Measurements from ENCODE around the gene CTDSP1. TPM values are rescaled to one million over a fixed set of nuclear protein-coding genes. Genes with fewer than 3 reads are reported as not detected.
A peak's percentile ranks its signal among the peaks of the same experiment; 100 is the strongest.

The CTDSP1 gene
- total and polyA plus RNA-seq, 9 donors, result 38.6 to 211 (median 158) TPM

DNA sequence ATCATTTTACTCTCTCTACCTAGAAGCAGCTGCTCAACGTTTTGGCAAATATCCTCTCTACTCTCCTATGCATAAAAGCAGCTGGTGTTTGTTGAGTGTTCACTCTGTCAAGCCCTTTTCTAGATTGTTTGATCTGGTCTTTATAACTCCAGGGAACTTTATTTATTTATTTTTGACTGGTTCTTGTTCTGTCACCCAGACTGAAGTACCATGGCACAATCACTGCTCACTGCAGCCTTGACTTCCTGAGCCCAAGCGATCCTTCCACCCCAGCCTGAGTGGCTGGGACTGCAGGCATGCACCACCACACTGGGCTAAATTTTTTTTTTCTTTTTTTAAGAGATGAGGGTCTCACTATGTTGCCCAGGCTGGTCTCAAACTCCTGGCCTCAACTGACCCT, 30.3 kb upstream of the CTDSP1 start:
- intact Hi-C loops (cut with DNase I), result no loop called here
- Histone ChIP-seq H3K27me3 (no peaks in the 10 kb centered on the region), H3K36me3 (no peaks in the 10 kb centered on the region), H3K4me1 (ENCODE audit: insufficient read depth) (peaks cover 4% of the 10 kb centered on the region), H3K9me3 (no peaks in the 10 kb centered on the region), H3K4me3 (no peak overlapping the region), H3K27ac (peak overlapping the region in 1 of 2 donors; percentile 90)
- 41 to 48% (median 45%) methylated on average over 2 of the region's 2 CpGs for WGBS, 3 donors
- TF ChIP-seq, protein P1, sequence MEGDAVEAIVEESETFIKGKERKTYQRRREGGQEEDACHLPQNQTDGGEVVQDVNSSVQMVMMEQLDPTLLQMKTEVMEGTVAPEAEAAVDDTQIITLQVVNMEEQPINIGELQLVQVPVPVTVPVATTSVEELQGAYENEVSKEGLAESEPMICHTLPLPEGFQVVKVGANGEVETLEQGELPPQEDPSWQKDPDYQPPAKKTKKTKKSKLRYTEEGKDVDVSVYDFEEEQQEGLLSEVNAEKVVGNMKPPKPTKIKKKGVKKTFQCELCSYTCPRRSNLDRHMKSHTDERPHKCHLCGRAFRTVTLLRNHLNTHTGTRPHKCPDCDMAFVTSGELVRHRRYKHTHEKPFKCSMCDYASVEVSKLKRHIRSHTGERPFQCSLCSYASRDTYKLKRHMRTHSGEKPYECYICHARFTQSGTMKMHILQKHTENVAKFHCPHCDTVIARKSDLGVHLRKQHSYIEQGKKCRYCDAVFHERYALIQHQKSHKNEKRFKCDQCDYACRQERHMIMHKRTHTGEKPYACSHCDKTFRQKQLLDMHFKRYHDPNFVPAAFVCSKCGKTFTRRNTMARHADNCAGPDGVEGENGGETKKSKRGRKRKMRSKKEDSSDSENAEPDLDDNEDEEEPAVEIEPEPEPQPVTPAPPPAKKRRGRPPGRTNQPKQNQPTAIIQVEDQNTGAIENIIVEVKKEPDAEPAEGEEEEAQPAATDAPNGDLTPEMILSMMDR (IDR thresholded peaks at IDR 0.05), result no peak
- TF ChIP-seq EP300 (IDR thresholded peaks at IDR 0.05) (no peak), POLR2A (IDR thresholded peaks at IDR 0.05) (no peak)
- no peak for DNase-seq

DNA sequence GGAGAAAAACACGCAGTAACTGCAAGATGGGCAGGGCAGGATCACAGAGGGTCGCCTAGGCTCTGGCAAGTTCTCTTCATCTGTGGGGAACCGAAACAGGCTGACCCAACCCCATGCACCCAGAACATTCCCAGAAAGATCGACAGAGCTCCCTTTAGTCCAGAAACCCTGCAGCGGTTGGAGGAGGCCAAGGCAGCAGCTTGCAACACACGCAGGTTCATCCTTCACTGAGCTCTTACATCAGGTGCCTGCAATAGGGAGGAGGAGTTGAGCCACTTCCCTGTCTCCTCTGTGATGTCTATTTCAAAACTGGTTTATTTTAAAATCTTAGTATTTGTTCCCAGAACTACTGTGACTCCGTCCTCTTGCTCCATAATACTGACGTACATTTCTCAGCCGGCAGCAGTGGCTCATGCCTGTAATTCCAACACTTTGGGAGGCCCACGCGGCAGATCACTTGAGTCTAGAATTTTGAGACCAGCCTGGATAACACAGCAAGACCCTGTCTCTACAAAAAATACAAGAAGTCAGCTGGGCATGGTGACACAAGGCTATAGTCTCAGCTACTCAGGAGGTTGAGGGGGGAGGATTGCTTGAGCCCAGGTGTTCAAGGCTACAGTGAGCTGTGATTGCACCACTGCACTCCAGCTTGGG, 29.1 kb upstream of the CTDSP1 start:
- Histone ChIP-seq H3K9me3 (no peaks in the 10 kb centered on the region), H3K4me1 (ENCODE audit: insufficient read depth) (peaks cover 4% of the 10 kb centered on the region), H3K27me3 (no peaks in the 10 kb centered on the region), H3K4me3 (no peak overlapping the region), H3K36me3 (no peaks in the 10 kb centered on the region), H3K27ac (no peak overlapping the region)
- peak in 1 of 5 donors; percentile 29 for DNase-seq
- WGBS, 3 donors, result 71 to 79% (median 73%) methylated on average over 11 of the region's 11 CpGs
- TF ChIP-seq EP300 (IDR thresholded peaks at IDR 0.05) (peak; percentile 62), POLR2A (IDR thresholded peaks at IDR 0.05) (peak; percentile 16)
- TF ChIP-seq, protein P1 (IDR thresholded peaks at IDR 0.05), result no peak
- intact Hi-C loops (cut with DNase I), result no loop called here

DNA sequence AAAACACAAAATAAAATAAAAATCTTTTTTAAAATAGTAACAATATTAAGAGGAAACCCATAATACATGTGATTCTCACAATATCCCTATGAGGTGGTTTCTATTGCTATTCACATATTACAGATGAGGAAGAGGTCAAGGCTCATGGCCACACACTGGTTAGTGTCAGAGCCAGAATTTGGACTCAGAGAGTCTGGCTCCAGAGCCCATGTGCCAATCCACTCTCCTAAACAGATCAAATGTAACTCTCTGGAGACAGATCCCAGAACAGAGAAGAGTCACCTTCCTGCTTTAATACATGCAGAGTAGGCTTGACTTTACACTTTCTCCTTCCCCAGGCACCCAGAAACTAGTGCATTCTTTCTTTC, 27.7 kb upstream of the CTDSP1 start:
- Histone ChIP-seq H3K9me3 (no peaks in the 10 kb centered on the region), H3K27ac (no peak overlapping the region), H3K4me1 (ENCODE audit: insufficient read depth) (peaks cover 4% of the 10 kb centered on the region), H3K27me3 (no peaks in the 10 kb centered on the region), H3K36me3 (no peaks in the 10 kb centered on the region), H3K4me3 (no peak overlapping the region)
- intact Hi-C loops (cut with DNase I), result no loop called here
- TF ChIP-seq POLR2A (IDR thresholded peaks at IDR 0.05) (no peak), EP300 (IDR thresholded peaks at IDR 0.05) (no peak)
- TF ChIP-seq, protein P1 (IDR thresholded peaks at IDR 0.05), result no peak
- no peak for DNase-seq

DNA sequence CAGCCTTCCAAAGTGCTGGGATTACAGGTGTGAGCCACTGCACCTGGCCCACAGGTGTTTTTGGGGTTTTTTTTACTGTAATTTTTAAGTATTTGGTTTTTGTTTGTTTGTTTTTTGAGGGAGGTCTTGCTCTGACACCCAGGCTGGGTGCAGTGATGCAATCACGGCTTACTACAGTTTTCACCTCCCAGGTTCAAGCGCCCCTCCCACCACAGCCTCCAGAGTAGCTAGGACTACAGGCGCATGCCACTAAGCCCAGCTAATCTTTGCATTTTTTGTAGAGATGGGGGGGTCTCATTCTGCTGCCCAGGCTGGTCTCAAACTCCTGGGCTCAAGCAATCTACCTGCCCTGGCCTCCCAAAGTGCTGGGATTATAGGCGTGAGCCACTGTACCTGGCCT, 24.9 kb upstream of the CTDSP1 start:
- 39 to 46% (median 42%) methylated on average over 4 of the region's 4 CpGs for WGBS, 3 donors
- no peaks in the 10 kb centered on the region for H3K36me3 ChIP-seq
- H3K4me1 ChIP-seq (ENCODE audit: insufficient read depth), result no peaks in the 10 kb centered on the region
- H3K9me3 ChIP-seq, result no peaks in the 10 kb centered on the region
- no peak overlapping the region for H3K4me3 ChIP-seq
- H3K27me3 ChIP-seq, result no peaks in the 10 kb centered on the region
- no peak overlapping the region for H3K27ac ChIP-seq
- intact Hi-C loops (cut with DNase I), result no loop called here
- TF ChIP-seq, protein P1 (IDR thresholded peaks at IDR 0.05), result no peak
- TF ChIP-seq EP300 (IDR thresholded peaks at IDR 0.05) (no peak), POLR2A (IDR thresholded peaks at IDR 0.05) (no peak)
- no peak for DNase-seq

Data from ovary (tissue), 9 donors.